Measurements from ENCODE around the gene TXNDC17. TPM values are rescaled to one million over a fixed set of nuclear protein-coding genes. Genes with fewer than 3 reads are reported as not detected.

The TXNDC17 gene
- total and polyA plus RNA-seq, 2 donors (not counting 1 experiment from before 2014, with no cell fraction given) = 87.5 to 243 TPM

GRCh38 chr17:6681176-6681575 lies 40.3 kb downstream of the TXNDC17 start:
- Histone ChIP-seq H2AFZ (ENCODE audit: low read length) (no peak overlapping the region), H3K9me3 (ENCODE audit: control insufficient read depth, insufficient read depth, low read depth, low read length) (no peaks in the 10 kb centered on the region), H3K4me2 (ENCODE audit: extremely low read depth, insufficient read depth, low read length) (no peak overlapping the region), H4K20me1 (ENCODE audit: control insufficient read depth, extremely low read depth, insufficient read depth, low read length) (no peaks in the 10 kb centered on the region), H3K36me3 (ENCODE audit: control insufficient read depth, insufficient read depth, low read length) (no peaks in the 10 kb centered on the region), H3K4me1 (ENCODE audit: control insufficient read depth, extremely low read depth, insufficient read depth, low read length) (no peaks in the 10 kb centered on the region), H3K9ac (ENCODE audit: insufficient read depth, low read length) (no peak overlapping the region), H3K4me3 (replicated peaks in 1 of 4; ENCODE audit: control extremely low read depth in 1 of 4, insufficient read depth in 1 of 4, low read depth in 3 of 4, low read length in 4 of 4) (no peak overlapping the region), H3K27ac (ENCODE audit: insufficient read depth, low read length) (no peak overlapping the region), H3K79me2 (ENCODE audit: control insufficient read depth, insufficient read depth, low read length) (no peaks in the 10 kb centered on the region), H3K27me3 (ENCODE audit: control insufficient read depth, insufficient read depth, low read length) (no peaks in the 10 kb centered on the region)
- no peak for DNase-seq (ENCODE audit: low read depth in 2 of 2)
- no peak for TF ChIP-seq CTCF (conservative IDR thresholded peaks at IDR 0.05 in 1 of 2, IDR thresholded peaks at IDR 0.05 in 1 of 2; ENCODE audit: low read depth in 1 of 2, low read length in 2 of 2)
- TF ChIP-seq EZH2 (IDR thresholded peaks at IDR 0.05; ENCODE audit: low read length, missing control alignments) = no peak

GRCh38 chr17:6681671-6682070 lies 40.8 kb downstream of the TXNDC17 start:
- Histone ChIP-seq H3K4me2 (ENCODE audit: extremely low read depth, insufficient read depth, low read length) (no peak overlapping the region), H3K4me3 (replicated peaks in 1 of 4; ENCODE audit: control extremely low read depth in 1 of 4, insufficient read depth in 1 of 4, low read depth in 3 of 4, low read length in 4 of 4) (no peak overlapping the region), H3K27ac (ENCODE audit: insufficient read depth, low read length) (no peak overlapping the region), H4K20me1 (ENCODE audit: control insufficient read depth, extremely low read depth, insufficient read depth, low read length) (no peaks in the 10 kb centered on the region), H3K36me3 (ENCODE audit: control insufficient read depth, insufficient read depth, low read length) (no peaks in the 10 kb centered on the region), H3K9me3 (ENCODE audit: control insufficient read depth, insufficient read depth, low read depth, low read length) (no peaks in the 10 kb centered on the region), H3K4me1 (ENCODE audit: control insufficient read depth, extremely low read depth, insufficient read depth, low read length) (no peaks in the 10 kb centered on the region), H3K79me2 (ENCODE audit: control insufficient read depth, insufficient read depth, low read length) (no peaks in the 10 kb centered on the region), H3K9ac (ENCODE audit: insufficient read depth, low read length) (no peak overlapping the region), H3K27me3 (ENCODE audit: control insufficient read depth, insufficient read depth, low read length) (no peaks in the 10 kb centered on the region), H2AFZ (ENCODE audit: low read length) (no peak overlapping the region)
- TF ChIP-seq CTCF (conservative IDR thresholded peaks at IDR 0.05 in 1 of 2, IDR thresholded peaks at IDR 0.05 in 1 of 2; ENCODE audit: low read depth in 1 of 2, low read length in 2 of 2) = no peak
- no peak for TF ChIP-seq EZH2 (IDR thresholded peaks at IDR 0.05; ENCODE audit: low read length, missing control alignments)
- no peak for DNase-seq (ENCODE audit: low read depth in 2 of 2)

GRCh38 chr17:6682339-6682738 lies 41.5 kb downstream of the TXNDC17 start:
- Histone ChIP-seq H3K4me1 (ENCODE audit: control insufficient read depth, extremely low read depth, insufficient read depth, low read length) (no peaks in the 10 kb centered on the region), H3K9me3 (ENCODE audit: control insufficient read depth, insufficient read depth, low read depth, low read length) (no peaks in the 10 kb centered on the region), H3K4me3 (replicated peaks in 1 of 4; ENCODE audit: control extremely low read depth in 1 of 4, insufficient read depth in 1 of 4, low read depth in 3 of 4, low read length in 4 of 4) (no peak overlapping the region), H2AFZ (ENCODE audit: low read length) (no peak overlapping the region), H3K27me3 (ENCODE audit: control insufficient read depth, insufficient read depth, low read length) (no peaks in the 10 kb centered on the region), H3K36me3 (ENCODE audit: control insufficient read depth, insufficient read depth, low read length) (no peaks in the 10 kb centered on the region), H3K79me2 (ENCODE audit: control insufficient read depth, insufficient read depth, low read length) (no peaks in the 10 kb centered on the region), H3K4me2 (ENCODE audit: extremely low read depth, insufficient read depth, low read length) (no peak overlapping the region), H3K9ac (ENCODE audit: insufficient read depth, low read length) (no peak overlapping the region), H4K20me1 (ENCODE audit: control insufficient read depth, extremely low read depth, insufficient read depth, low read length) (no peaks in the 10 kb centered on the region), H3K27ac (ENCODE audit: insufficient read depth, low read length) (no peak overlapping the region)
- TF ChIP-seq EZH2 (IDR thresholded peaks at IDR 0.05; ENCODE audit: low read length, missing control alignments) = no peak
- no peak for DNase-seq (ENCODE audit: low read depth in 2 of 2)

Measured in fibroblast of lung (primary cell).